Measurements from ENCODE around the gene FGF14.

FGF14 gene

DNA sequence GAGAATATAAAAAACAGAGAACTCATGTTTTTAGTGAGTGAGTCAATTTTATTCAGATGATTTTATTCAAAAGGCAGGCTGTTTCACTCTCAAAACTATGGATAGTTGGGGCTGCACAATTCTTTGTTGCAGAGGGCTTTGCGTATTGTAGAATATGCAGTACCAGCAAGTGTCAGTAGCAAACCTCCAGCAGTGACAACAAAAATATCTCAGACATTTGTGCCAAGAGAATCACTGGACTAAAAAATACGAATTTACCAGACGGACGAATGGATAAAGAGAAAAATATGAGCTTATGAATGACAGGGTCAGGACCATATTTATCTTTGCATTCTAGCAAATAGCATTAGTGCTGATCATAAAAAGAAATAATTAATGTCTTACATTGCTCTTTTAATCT lies 359.1 kb downstream of the FGF14 start:
- no peak overlapping the region for H3K4me3 ChIP-seq (replicated peaks; ENCODE audit: low read depth, low read length)
- no peak for DNase-seq (ENCODE audit: extremely low read depth, low read depth)
- TF ChIP-seq, protein P1, sequence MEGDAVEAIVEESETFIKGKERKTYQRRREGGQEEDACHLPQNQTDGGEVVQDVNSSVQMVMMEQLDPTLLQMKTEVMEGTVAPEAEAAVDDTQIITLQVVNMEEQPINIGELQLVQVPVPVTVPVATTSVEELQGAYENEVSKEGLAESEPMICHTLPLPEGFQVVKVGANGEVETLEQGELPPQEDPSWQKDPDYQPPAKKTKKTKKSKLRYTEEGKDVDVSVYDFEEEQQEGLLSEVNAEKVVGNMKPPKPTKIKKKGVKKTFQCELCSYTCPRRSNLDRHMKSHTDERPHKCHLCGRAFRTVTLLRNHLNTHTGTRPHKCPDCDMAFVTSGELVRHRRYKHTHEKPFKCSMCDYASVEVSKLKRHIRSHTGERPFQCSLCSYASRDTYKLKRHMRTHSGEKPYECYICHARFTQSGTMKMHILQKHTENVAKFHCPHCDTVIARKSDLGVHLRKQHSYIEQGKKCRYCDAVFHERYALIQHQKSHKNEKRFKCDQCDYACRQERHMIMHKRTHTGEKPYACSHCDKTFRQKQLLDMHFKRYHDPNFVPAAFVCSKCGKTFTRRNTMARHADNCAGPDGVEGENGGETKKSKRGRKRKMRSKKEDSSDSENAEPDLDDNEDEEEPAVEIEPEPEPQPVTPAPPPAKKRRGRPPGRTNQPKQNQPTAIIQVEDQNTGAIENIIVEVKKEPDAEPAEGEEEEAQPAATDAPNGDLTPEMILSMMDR (IDR thresholded peaks at IDR 0.05; ENCODE audit: low read depth, low read length, missing control alignments): no peak

DNA sequence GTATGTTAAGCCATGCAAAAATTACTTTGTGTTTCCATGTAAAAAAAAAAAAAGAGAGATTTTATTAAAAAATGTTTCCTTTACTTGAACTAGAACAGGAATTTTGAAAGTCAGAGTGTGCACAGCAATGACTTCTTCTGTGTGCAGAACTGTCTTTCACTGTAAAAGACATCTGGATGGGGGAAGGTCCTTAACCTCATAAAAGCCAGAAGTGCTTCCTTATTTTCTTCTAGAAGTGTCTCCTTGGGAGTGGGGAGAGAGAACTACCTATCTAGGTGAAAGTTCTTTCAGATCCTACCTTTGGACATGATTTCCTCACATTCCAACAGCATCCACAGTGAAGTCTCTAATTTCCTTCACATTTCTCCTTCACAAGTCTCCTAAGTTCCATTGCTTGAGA lies 360.3 kb downstream of the FGF14 start:
- TF ChIP-seq, protein P1 (IDR thresholded peaks at IDR 0.05; ENCODE audit: low read depth, low read length, missing control alignments): no peak
- no peak overlapping the region for H3K4me3 ChIP-seq (replicated peaks; ENCODE audit: low read depth, low read length)
- no peak for DNase-seq (ENCODE audit: extremely low read depth, low read depth)

DNA sequence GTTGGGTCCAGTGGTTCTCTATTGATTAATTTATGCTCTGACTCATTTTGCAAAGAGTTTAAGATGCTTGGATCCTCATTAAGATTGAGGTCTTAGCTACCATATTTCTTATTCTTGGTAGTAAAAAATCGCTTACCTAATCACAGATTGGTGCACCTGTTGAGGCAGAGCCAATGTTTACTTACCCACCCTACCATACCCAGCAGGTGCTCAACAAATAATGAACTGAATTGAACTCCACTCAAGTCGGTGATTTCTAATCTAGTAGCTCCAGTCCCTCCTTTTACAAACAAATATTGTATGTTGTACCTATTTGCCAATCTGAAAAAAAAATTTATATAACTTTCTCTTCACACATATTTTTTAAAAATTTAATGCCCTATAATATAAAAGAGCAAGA lies 361.0 kb downstream of the FGF14 start:
- DNase-seq (ENCODE audit: extremely low read depth, low read depth): no peak
- TF ChIP-seq, protein P1 (IDR thresholded peaks at IDR 0.05; ENCODE audit: low read depth, low read length, missing control alignments): no peak
- no peak overlapping the region for H3K4me3 ChIP-seq (replicated peaks; ENCODE audit: low read depth, low read length)

DNA sequence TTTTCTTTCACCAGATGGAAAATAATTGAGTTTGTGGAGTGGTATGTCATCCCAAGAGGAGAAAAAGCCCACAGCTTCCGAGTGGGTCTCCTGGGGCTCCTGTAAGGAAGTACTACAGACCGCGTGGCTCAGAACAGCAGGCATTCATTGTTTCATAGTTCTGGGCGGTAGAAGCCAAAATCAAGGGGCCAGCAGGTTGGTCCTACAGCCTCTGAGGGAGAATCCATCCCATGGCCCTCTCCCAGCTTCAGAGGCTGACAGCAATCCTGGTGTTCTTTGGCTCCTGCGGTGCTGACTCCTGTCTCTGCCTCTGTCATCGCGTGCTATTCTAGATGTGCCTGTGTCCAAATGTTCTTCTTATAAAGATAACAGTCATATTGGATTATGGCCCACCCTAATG lies 362.6 kb downstream of the FGF14 start:
- TF ChIP-seq, protein P1 (IDR thresholded peaks at IDR 0.05; ENCODE audit: low read depth, low read length, missing control alignments): no peak
- no peak for DNase-seq (ENCODE audit: extremely low read depth, low read depth)

DNA sequence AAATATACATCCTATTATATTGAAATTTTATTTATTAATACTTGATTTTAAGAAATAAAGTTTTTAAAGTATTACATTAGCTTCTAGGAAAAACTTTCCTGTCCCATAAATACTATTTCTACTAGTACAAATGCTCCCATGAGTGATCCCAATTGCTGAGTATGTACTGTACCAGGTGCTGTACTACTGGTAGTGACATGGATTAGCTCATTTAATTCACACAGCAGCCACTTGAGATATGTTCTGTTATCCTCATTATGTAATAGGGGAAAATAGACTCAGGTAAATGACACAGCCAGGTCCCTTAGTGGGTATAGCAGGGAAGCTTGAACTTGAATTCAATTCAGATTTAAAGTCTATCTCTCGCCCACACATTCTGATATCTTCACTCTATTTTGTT lies 363.1 kb downstream of the FGF14 start:
- H3K4me3 ChIP-seq (replicated peaks; ENCODE audit: low read depth, low read length): no peak overlapping the region
- TF ChIP-seq, protein P1 (IDR thresholded peaks at IDR 0.05; ENCODE audit: low read depth, low read length, missing control alignments): no peak
- DNase-seq (ENCODE audit: extremely low read depth, low read depth): no peak

More for the DNA sequence above, 362.6 kb downstream of the FGF14 start:
- no peak overlapping the region for H3K4me3 ChIP-seq (replicated peaks; ENCODE audit: low read depth, low read length)

DNA sequence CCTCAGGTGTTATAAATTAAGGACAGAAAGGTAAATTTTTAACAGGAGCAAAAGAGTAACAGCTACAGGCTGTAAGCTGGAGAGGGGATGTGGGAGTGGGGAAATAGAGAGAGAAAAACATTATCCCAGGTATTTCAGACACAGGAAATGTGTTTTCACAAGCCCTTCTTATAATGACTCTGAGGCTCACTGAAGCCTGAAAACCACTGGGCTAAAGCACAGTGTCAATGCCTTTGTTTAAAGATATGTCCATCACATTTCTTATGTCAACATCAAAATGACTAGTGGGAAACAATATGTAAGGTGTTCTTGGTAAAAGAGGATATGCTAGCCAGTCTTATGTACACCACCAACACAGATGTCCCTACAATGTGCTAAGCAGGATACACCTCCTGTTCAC lies 365.9 kb downstream of the FGF14 start:
- TF ChIP-seq, protein P1 (IDR thresholded peaks at IDR 0.05; ENCODE audit: low read depth, low read length, missing control alignments): no peak
- no peak for DNase-seq (ENCODE audit: extremely low read depth, low read depth)
- no peak overlapping the region for H3K4me3 ChIP-seq (replicated peaks; ENCODE audit: low read depth, low read length)

DNA sequence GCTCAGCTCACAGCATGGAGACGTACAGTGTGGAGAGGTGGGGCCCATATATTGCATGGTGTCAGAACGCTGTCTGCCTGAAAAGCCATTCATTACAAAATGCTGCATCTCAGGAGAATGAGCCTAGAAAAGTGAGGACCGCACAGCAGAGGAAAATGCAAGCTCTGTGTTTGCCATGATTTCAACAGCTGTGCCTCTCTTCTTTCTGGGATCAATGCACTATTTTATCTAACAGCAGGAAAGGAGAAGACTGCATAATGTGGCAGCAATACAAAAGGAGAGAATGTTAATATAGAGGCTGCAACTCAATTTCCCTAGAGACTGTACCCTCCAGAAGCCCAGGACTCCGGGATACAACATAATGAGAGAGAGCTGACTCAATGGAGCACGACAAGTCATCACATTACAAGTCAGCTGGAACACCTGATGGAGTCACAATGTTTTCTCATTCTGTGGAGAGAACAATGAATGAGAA lies 368.0 kb downstream of the FGF14 start:
- DNase-seq (ENCODE audit: extremely low read depth, low read depth): no peak
- TF ChIP-seq, protein P1 (IDR thresholded peaks at IDR 0.05; ENCODE audit: low read depth, low read length, missing control alignments): no peak
- H3K4me3 ChIP-seq (replicated peaks; ENCODE audit: low read depth, low read length): no peak overlapping the region

Data from HFF-Myc (cell line).